IPS DF 19.7 (cell line): Measurements from ENCODE around the gene CHAC1.

Experiments used
- DNase-seq: peaks from one replicate; pipeline ENCODE4 v3.0.0-alpha.2; 2013; ENCODE audit warnings: low read depth, low spot score

The CHAC1 gene

DNA sequence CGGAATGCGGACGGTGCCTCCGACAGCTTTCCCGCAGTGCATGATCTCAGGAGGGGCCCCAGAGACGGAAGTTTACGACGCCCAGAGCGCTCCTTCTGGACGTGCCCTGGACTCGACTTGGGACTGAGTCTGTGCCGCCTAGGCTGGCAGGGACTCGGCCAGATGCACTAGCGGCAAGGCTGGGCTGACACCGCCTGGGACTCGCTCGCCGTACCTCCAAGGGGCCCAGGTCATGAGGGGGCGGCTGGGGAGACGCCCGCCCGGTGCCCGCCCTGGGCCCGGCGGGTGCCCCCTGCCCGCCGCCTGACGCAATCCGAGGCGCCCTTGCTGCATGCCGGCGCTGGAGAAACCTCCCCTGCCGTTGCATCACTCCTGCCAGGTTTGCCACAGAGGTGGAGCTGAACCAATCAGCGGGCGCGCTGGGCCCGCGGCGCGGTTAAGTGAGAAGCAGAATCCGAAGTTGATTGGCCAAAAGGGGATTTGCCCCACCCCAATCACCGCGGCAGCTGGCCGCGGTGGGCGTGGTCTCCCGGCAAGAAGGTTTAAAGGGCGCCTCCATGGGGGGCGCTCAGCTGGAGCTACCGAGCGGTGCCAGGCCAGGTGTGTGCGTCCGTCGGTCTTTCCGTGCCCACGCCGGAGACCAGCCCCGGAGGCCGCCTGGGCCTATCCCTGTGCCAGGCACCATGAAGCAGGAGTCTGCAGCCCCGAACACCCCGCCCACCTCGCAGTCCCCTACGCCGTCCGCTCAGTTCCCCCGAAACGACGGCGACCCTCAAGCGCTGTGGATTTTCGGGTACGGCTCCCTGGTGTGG is at the start of gene CHAC1:
Gene CHAC1, plus strand, starts transcription at position 571 of the 812 bp plus-strand sequence. Its CDS starts 113 bp downstream, at position 684.
- DNase-seq, result peak; percentile 95

DNA sequence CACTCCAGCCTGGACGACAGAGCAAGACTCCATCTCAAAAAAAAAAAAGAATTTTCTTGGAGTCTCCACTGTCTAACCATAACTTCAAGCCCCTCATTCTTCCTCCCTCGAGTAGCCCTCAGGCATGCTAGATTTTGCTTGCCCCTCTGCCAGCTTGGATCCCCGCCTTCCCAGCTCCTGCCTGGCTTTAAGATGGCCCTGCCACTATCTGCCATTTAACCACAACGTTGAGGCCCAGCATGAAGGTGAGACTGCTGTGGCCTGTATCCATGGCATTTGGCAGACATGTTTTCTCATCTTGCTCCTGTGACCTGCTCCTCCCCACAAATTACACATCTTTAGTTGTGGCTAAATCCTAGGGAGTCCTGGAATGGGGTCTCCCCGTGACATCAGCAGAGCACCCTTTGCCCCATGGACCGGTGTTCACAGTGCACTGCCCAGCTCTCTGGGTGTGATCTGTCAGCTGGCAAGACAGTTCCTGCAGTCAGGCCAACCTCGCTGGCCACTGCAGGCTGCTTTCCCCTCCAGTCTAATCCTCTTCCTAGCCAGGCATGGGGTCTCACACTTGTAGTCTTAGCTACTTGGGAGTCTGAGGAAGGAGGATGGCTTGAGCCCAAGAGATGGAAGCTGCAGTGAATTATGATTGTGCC is 48.6 kb upstream of the CHAC1 start:
- no peak for DNase-seq

- DNase-seq, result no peak
These were observed 46.9 kb upstream of the CHAC1 start for GRCh38 chr15:40906091-40906990.

DNA sequence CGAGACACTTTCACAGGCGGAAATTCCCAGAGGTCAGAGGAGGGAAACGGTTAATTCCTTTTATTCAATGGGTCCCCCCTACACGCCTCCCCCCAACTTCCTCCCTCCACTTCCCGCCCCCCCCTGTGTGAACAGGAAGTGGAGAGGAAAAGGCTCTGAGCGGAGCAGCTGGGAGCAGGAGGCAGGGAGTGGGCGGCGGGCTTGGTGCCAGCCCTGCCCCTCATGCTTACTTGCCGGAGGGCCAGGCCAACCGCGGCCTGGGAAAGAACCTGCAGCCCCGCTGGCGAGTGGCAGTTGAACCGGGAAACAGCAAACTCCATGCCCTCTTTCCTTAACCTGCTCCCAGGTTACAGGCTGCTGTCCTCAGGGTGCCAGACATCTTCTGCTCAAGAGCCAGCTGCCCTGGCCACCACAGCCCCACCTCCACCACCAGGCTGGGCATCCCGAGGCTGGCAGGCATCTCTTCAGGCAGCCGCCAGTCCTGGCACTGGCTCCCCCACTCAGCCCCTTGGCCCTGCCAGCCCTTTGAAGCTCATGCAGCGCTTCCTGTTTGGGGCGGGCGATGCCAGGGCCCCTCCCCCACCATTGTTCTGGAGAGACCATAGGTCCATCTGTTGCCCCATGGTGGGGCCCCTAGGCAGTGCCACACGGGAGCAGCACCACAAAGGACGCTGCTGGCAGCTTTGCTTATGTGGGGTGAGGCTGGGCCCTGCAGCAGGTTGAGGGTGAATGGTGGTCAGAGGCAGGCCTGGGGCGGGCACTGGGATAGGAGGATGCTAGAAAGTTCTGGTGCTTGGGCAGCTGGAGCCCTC is 46.1 kb upstream of the CHAC1 start:
- DNase-seq, result no peak

DNA sequence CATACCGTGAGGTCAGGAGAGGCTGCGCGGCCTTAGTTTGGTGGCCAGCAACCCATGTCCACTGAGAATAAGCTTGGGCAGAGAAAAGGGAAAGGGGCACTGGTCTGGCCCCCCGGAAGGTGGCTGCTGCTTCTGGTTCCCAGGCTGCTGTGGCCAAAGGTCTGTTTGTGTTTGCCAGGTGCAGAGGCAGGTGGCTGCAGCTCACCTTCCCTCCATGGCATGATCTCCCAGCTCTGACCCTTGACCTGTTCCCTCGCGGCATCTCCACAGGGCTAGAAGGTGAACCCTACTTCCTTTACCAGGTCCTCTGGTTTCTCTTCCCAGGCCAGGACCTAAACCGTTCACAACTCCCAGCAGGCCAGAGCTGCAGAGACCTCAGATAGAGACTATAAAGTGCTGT is 45.2 kb upstream of the CHAC1 start:
- DNase-seq, result no peak

DNA sequence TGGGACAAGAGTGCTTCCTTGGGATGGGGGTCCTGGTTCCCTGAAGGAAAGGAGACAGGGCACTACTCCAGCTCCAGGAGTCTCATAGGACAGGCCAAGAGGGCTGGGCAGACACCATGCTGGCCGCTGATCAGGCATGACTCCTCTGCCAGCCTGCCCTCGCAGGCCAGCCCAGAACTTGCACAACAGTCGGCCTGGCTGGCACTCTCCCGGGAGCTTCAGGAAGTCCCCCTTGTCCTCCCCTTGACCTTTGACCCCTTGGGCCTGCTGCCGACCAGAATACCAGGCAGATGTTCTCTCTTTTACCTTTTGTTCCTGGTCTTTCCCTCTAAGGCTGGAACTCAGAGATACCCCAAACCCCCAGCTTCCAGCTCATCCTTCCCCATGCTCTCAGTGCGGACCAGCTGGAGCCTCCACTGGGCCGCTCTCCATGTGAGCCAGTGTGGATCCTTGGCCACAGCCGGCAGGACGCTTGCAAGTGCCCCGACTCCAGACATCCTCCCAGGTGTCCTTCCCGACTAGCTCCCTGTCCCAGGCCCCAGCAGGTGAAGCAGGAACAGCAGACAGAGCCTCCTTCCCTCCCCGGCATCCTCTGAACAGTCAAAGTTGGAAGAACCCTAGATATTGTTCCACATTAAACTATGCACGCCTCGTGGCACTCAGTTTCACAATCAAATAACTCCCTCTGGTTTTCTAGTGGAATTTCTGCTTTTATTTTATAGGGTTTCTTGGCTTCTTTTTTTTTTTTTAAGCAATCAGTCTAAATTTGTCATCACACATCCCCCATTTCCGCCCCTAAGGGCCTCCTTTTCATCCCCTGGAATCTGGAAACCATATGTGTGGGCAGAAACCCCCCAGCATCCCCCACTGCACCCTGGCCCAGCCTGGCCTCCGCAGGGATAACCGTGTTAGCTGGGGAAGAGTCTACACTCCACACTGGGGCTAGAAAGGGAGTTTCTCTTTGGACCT is 43.3 kb upstream of the CHAC1 start:
- no peak for DNase-seq

GRCh38 chr15:40911141-40911540 is 42.1 kb upstream of the CHAC1 start:
- no peak for DNase-seq

DNA sequence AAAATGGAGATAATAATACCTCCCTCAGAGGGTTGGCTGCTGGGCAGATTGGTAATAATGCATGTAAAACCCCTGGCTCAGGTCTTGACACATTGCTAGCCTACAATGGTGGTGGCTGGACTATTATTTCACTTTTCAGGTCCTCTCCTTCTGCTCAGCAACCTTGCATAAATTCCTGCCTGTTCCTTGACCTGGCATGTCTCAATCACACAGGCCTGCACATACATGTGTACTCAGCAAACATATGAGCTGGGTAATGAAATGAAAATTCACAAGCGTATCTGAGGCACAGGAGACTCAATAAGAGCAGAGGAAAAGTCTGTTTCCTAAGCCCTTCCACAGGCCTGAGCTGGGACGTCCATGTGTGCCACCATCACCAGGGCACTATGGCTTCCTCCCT is 41.6 kb upstream of the CHAC1 start:
- DNase-seq, result no peak

GRCh38 chr15:40912478-40912877 is 40.8 kb upstream of the CHAC1 start:
- DNase-seq, result no peak

- DNase-seq, result no peak
These were observed 39.3 kb upstream of the CHAC1 start for GRCh38 chr15:40914013-40914412.

DNA sequence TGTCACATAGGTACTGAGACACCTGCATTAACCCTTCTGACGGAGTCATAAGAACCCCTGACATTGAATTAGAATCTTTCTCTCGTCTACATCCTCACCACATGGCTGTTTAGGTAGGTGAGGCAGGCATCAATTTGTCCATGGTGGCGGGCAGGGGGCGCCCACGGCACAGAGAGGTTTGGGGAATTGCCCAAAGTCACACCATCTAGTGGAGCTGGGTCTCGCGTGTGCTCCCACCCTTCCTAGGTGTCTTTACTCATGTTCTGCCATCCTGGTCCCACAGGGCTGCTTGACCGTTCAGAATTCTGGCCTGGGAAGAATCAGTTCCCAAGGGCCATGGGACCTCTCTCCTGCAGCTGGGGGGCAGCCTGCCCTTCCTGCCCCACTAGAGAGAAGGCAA is 38.8 kb upstream of the CHAC1 start:
- DNase-seq, result no peak

GRCh38 chr15:40915116-40915661 is 38.1 kb upstream of the CHAC1 start:
- DNase-seq, result no peak

DNA sequence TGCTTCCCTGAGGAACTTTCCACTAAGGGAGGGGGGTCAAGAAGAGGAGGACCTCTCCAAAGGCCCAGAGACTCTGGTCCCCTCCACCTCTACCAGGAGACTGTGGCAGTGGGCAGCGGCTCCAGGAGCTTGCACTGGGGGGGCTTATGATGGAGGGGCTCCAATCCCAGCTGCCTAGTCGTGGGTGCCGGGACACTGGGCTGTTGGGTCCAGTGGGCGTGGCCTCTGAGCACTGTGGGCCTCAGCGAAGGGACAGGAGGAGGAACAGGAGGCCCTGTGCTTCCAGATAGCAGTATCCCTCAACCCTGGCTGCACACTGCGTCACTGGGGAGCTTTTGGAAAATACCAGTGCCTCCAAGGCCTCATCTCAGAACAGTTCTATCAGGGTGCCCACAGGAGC is 37.6 kb upstream of the CHAC1 start:
- DNase-seq, result no peak

GRCh38 chr15:40917585-40917984 is 35.7 kb upstream of the CHAC1 start:
- no peak for DNase-seq

DNA sequence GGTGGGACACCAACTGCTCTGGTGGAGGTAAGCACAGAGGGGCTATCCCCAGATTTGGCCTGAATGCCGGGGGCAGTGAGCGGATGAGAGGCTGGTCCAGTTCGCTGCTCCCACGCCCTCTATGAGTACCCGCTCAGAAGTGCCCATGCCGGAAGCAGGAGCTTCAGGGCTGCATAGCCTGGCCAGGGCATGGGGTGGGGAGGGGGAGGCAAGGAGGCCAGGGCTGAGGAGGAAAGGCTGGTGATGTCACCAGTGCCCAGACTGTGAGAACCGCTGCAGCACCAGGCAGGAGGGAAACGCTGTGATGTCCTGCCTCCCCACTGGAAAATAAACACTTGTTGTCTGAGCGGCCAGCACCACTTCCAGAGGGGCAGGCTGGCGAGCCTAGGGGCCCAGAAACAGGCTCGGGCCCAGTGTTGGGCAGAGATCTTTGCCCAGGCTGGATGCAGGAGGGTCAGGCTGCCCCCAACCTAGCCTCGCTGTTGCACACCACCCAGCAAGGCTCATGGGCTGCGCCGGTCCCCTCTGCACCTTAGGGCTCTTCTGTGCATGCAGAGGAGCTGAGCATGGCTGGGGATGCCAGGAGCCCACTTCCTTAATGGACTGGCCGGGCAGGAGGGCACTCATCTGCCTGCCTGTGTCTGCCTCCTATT is 35.0 kb upstream of the CHAC1 start:
- no peak for DNase-seq

DNA sequence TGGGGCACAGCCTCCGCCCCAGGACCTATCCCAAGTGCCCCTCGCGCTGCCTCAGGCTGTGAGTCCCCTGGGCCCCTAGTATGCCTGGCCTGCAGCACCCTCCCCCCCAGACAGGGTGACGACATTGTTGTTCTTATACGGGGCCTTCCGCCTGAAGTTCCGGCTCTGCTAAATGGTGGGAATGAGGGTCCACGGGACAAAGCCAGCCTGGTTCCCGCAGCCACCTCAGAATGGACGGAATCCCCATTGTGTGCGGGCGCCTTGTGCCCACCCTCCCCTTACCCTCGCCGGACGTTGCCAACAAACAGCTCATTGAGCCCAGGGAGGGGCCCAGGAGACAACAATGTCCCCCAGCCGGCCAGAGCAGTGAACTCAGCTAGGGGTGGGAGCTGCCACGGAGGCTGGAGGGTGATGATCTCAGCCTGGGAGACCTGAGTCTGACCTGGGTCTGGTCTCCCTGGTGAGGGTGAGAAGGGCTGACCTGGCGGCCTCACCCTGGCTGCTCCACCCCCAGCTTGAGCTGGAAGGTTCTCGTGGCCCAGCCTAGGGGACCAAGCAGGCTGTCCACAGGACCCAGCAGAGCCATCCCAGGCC is 34.4 kb upstream of the CHAC1 start:
- DNase-seq, result no peak

DNA sequence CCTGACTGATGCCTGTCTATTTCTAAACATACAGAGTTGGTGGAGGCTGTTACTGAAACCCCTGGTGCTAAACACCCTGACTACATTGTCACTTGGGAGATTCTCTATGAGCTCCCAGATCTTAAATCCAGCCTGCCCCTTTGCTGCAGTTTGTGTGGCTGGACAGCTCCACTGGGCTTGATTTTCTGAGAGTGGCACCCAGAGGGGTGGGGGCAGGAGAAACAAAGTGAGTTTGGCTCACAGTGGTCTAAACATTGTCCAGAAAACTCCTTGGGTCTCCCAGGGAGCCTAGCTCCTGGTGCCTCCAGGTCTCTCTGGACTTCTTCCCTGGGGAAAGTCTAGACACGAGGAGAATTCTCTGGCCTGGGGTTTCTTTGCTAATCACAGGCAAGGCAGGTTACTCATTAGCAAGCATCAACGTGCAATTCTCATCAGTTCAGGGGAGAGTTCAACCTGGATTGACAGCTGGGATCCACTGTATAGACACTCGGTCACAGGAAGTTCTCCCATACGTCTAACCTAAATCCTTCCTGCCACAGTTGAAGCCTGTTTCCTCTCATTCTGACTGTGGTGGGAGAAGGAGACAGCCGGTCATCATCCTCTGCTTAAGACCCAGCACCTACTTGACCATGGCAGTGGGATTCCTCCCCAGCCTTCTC is 31.2 kb upstream of the CHAC1 start:
- DNase-seq, result no peak

DNA sequence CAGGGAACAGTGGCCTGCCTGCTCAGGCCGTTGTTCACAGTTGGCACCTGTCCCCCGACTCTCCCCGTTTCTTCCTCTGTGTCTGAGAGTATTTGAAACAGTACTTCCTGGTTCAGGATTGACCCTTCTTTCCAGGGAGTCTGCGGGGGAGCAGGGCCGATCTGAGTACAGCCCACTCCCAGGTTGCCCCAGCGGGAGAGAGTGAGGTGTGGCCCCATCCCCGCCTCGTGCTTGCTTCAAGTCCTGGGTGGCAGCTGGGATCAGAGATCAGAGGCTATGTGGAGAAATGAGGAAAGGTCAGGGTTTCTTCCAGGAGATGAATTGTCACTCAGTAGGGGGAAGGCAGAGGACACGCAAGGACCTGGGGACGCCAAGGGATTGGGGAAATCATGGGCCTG is 30.7 kb upstream of the CHAC1 start:
- no peak for DNase-seq
